Neural progenitor cell (in vitro differentiated cells): ENCODE data around the gene DPPA5.

Experiments
- CTCF ChIP-seq: fragments of 200-600 bp; sonication (generic); IDR thresholded peaks from 2 replicates; pipeline ENCODE4 v1.5.1; 2017; ENCODE audit warnings: antibody characterized with exemption, mild to moderate bottlenecking
- EZH2 ChIP-seq: fragments of 200-600 bp; sonication (generic); IDR thresholded peaks from 2 replicates; pipeline ENCODE4 v1.6.1; 2017; ENCODE audit warnings: antibody characterized with exemption, mild to moderate bottlenecking, moderate library complexity

- TF ChIP-seq CTCF (no peak), EZH2 (no peak)
These were observed 10.0 kb upstream of the DPPA5 start for GRCh38 chr6:73364121-73364520.
